ENCODE data around the gene ZNF630. TPM values are rescaled to one million over a fixed set of nuclear protein-coding genes. Genes with fewer than 3 reads are reported as not detected.
A peak's percentile ranks its signal among the peaks of the same experiment; 100 is the strongest.
"Not testable (repeated sequence)": the region's sequence is repeated elsewhere in the genome, so short reads cannot be mapped to it uniquely, and the experiment has no call there.

ZNF630 gene
- total RNA-seq, 4 donors from 2014 or later = 0.44 to 2.7 (median 1.1) TPM

- peak overlapping the region in 1 of 4 donors; percentile 88 for H3K27ac ChIP-seq
- DNase-seq = no peak
- no peaks in the 10 kb centered on the region for H3K27me3 ChIP-seq
- H3K4me3 ChIP-seq = peak overlapping the region in 1 of 4 donors; percentile 55
- H3K36me3 ChIP-seq = no peaks in the 10 kb centered on the region
- no peaks in the 10 kb centered on the region for H3K9me3 ChIP-seq
- intact Hi-C loops (cut with DNase I) = loop anchor here (10.0 kb wide), 1 partner anchor 167 kb away; no protein-coding TSS in a partner anchor
- no peak for TF ChIP-seq POLR2A (IDR thresholded peaks at IDR 0.05)
- no peak for TF ChIP-seq CTCF (IDR thresholded peaks at IDR 0.05)
- peaks cover 0 to 7% (median 0%) of the 10 kb centered on the region in 3 donors for H3K4me1 ChIP-seq
- 28 to 67% methylated on average over 1 to 3 of the region's 3 CpGs for WGBS, 2 donors
Measured at GRCh38 chrX:48022100-48022499, 49.3 kb downstream of the ZNF630 start.

GRCh38 chrX:48021026-48021900 lies 50.2 kb downstream of the ZNF630 start:
- intact Hi-C loops (cut with DNase I) = loop anchor here (10.0 kb wide), 1 partner anchor 166 kb away; no protein-coding TSS in a partner anchor
- no peaks in the 10 kb centered on the region for H3K36me3 ChIP-seq
- TF ChIP-seq POLR2A (IDR thresholded peaks at IDR 0.05) = no peak
- no peak for TF ChIP-seq CTCF (IDR thresholded peaks at IDR 0.05)
- 0 to 43% methylated on average over 30 of the region's 30 CpGs for WGBS, 2 donors
- no peaks in the 10 kb centered on the region for H3K9me3 ChIP-seq
- H3K27me3 ChIP-seq = no peaks in the 10 kb centered on the region
- peak overlapping the region; percentile 84 to 93 (median 88) for H3K27ac ChIP-seq
- no peak for DNase-seq
- peaks cover 0 to 7% (median 0%) of the 10 kb centered on the region in 3 donors for H3K4me1 ChIP-seq
- H3K4me3 ChIP-seq = peak overlapping the region; percentile 41 to 71 (median 56)

- DNase-seq, H3K4me1 ChIP-seq, H3K27me3 ChIP-seq, H3K9me3 ChIP-seq, H3K36me3 ChIP-seq: not testable (repeated sequence)
- peak overlapping the region in 3 of 4 donors; percentile 55 to 71 (median 58) for H3K4me3 ChIP-seq
- H3K27ac ChIP-seq = peak overlapping the region in 2 of 4 donors; percentile 88
- intact Hi-C loops (cut with DNase I) = loop anchor here (10.0 kb wide), 1 partner anchor 166 kb away; no protein-coding TSS in a partner anchor
- 37 to 57% methylated on average over 7 to 11 of the region's 11 CpGs for WGBS, 2 donors
Measured at GRCh38 chrX:48020472-48020871, 51.0 kb downstream of the ZNF630 start.

- no CpG with 5 or more reads among the region's 1 CpG for whole genome bisulfite sequencing, 2 donors
- not testable (repeated sequence) for H3K4me1 ChIP-seq, DNase-seq, H3K4me3 ChIP-seq, H3K27me3 ChIP-seq, H3K36me3 ChIP-seq, H3K27ac ChIP-seq, H3K9me3 ChIP-seq
- intact Hi-C loops (cut with DNase I) = loop anchor here (10.0 kb wide), 1 partner anchor 165 kb away; no protein-coding TSS in a partner anchor
Measured at GRCh38 chrX:48019892-48020291, 51.5 kb downstream of the ZNF630 start.

- H3K27me3 ChIP-seq, DNase-seq, H3K9me3 ChIP-seq: not testable (repeated sequence)
Measured at GRCh38 chrX:48016583-48017310, 54.7 kb downstream of the ZNF630 start.

GRCh38 chrX:48009445-48009960 lies 61.9 kb downstream of the ZNF630 start:
- H3K9me3 ChIP-seq; H3K27me3 ChIP-seq; H3K4me3 ChIP-seq; H3K36me3 ChIP-seq; DNase-seq; intact Hi-C loops (cut with DNase I); H3K4me1 ChIP-seq; H3K27ac ChIP-seq: not testable (repeated sequence)
- no CpG with 5 or more reads among the region's 2 CpGs for WGBS, 2 donors

More at GRCh38 chrX:48016583-48017310, 54.7 kb downstream of the ZNF630 start:
- H3K4me3 ChIP-seq; H3K27ac ChIP-seq; intact Hi-C loops (cut with DNase I); H3K4me1 ChIP-seq; H3K36me3 ChIP-seq: not testable (repeated sequence)
- no CpG with 5 or more reads among the region's 46 CpGs for WGBS, 2 donors

Other genes starting within 250 kb of the ZNF630 start
- gene ZNF81, start 234.7 kb downstream of the ZNF630 start, total RNA-seq = 1 to 10 TPM; 2.5 to 6.3 (median 4.2) TPM
- gene ZNF182, start 67.7 kb downstream of the ZNF630 start, total RNA-seq = 1 to 10 TPM in 3 of 4 donors, under 1 TPM in 1; 0.80 to 3.2 (median 1.4) TPM
- gene SPACA5, start 64.7 kb downstream of the ZNF630 start, total RNA-seq = not detected
- gene SPACA5B, start 59.0 kb upstream of the ZNF630 start, total RNA-seq = not detected
- gene SSX5, start 125.2 kb upstream of the ZNF630 start, total RNA-seq = not detected
- not detected for gene SSX1, start 183.8 kb upstream of the ZNF630 start, total RNA-seq